Mesothelial cell of epicardium (in vitro differentiated cells): Measurements from ENCODE around the gene UBAP2L. TPM values are rescaled to one million over a fixed set of nuclear protein-coding genes. Genes with fewer than 3 reads are reported as not detected.
"Not testable (repeated sequence)": the region's sequence is repeated elsewhere in the genome, so short reads cannot be mapped to it uniquely, and the experiment has no call there.

ENCODE experiments used
- DNase-seq, 2 experiments: peaks; one replicate each; pipeline ENCODE4 v3.0.0; 2021; ENCODE audit warnings: low spot score in 2 of 2; ENCODE audit not compliant: unreplicated experiment in 2 of 2
- H3K27ac Mint-ChIP-seq: 2 replicates; pipeline ENCODE4 v1.8.0; 2021; ENCODE audit warnings: mixed read lengths
- H3K27me3 Mint-ChIP-seq: 2 replicates; pipeline ENCODE4 v1.8.0; 2021; ENCODE audit warnings: low read depth, mixed read lengths
- H3K36me3 Mint-ChIP-seq: 2 replicates; pipeline ENCODE4 v1.8.0; 2021; ENCODE audit warnings: mixed read lengths
- H3K4me1 Mint-ChIP-seq: 2 replicates; pipeline ENCODE4 v1.8.0; 2021; ENCODE audit warnings: mixed read lengths
- H3K4me3 Mint-ChIP-seq: 2 replicates; pipeline ENCODE4 v1.8.0; 2021; ENCODE audit warnings: mild to moderate bottlenecking, moderate library complexity, mixed read lengths
- H3K9me3 Mint-ChIP-seq: 2 replicates; pipeline ENCODE4 v1.8.0; 2021; ENCODE audit warnings: mixed read lengths
- CTCF ChIP-seq: fragments of 200-600 bp; sonication (generic); IDR thresholded peaks from one replicate; pipeline ENCODE4 v1.5.0; 2021; ENCODE audit warnings: antibody characterized with exemption; ENCODE audit not compliant: unreplicated experiment
- total RNA-seq: library from RNA; stranded (reverse); gene quantifications from 3 replicates; pipeline ENCODE4 v1.2.1, GENCODE V29; 2021

Gene UBAP2L
- total RNA-seq, 1 donor from 2014 or later: 265 TPM

- peaks cover 20% of the 10 kb centered on the region for H3K4me1 Mint-ChIP-seq
- peaks cover 9% of the 10 kb centered on the region for H3K27me3 Mint-ChIP-seq
- no peak for DNase-seq
- no peaks in the 10 kb centered on the region for H3K9me3 Mint-ChIP-seq
- H3K4me3 Mint-ChIP-seq: no peak overlapping the region
- H3K27ac Mint-ChIP-seq: no peak overlapping the region
- no peak for TF ChIP-seq CTCF
- H3K36me3 Mint-ChIP-seq: no peaks in the 10 kb centered on the region
Measured at GRCh38 chr1:154192476-154192875, 28.3 kb upstream of the UBAP2L start.

GRCh38 chr1:154193821-154194220 is 26.9 kb upstream of the UBAP2L start:
- H3K9me3 Mint-ChIP-seq: no peaks in the 10 kb centered on the region
- peaks cover 24% of the 10 kb centered on the region for H3K4me1 Mint-ChIP-seq
- H3K27ac Mint-ChIP-seq: no peak overlapping the region
- no peak for DNase-seq
- H3K36me3 Mint-ChIP-seq: no peaks in the 10 kb centered on the region
- no peak overlapping the region for H3K4me3 Mint-ChIP-seq
- no peak for TF ChIP-seq CTCF
- H3K27me3 Mint-ChIP-seq: peaks cover 9% of the 10 kb centered on the region

- Mint-ChIP-seq H3K27me3 (peaks cover 3% of the 10 kb centered on the region), H3K27ac (no peak overlapping the region), H3K36me3 (no peaks in the 10 kb centered on the region), H3K9me3 (no peaks in the 10 kb centered on the region), H3K4me3 (no peak overlapping the region), H3K4me1 (peaks cover 19% of the 10 kb centered on the region)
- peak; percentile 64 for TF ChIP-seq CTCF
- DNase-seq: no peak
Measured at GRCh38 chr1:154198756-154199562, 21.8 kb upstream of the UBAP2L start.

GRCh38 chr1:154199563-154199879 is 21.2 kb upstream of the UBAP2L start:
- H3K27me3 Mint-ChIP-seq: no peaks in the 10 kb centered on the region
- no peak for TF ChIP-seq CTCF
- H3K36me3 Mint-ChIP-seq: no peaks in the 10 kb centered on the region
- no peak overlapping the region for H3K27ac Mint-ChIP-seq
- H3K9me3 Mint-ChIP-seq: no peaks in the 10 kb centered on the region
- DNase-seq: no peak
- H3K4me3 Mint-ChIP-seq: no peak overlapping the region
- H3K4me1 Mint-ChIP-seq: peaks cover 19% of the 10 kb centered on the region

- H3K4me1 Mint-ChIP-seq, H3K4me3 Mint-ChIP-seq, H3K27me3 Mint-ChIP-seq, H3K9me3 Mint-ChIP-seq, H3K27ac Mint-ChIP-seq, DNase-seq: not testable (repeated sequence)
- H3K36me3 Mint-ChIP-seq: peaks cover 34% of the 10 kb centered on the region
Measured at GRCh38 chr1:154205778-154206177, 15.0 kb upstream of the UBAP2L start.

GRCh38 chr1:154206196-154206595 is 14.6 kb upstream of the UBAP2L start, which contains the start of gene CFAP141:
CFAP141 (minus strand) TSS chr1:154206333; CDS start chr1:154206307, 26 bp downstream.
- no peak for DNase-seq
- no peak for TF ChIP-seq CTCF
- Mint-ChIP-seq H3K36me3 (peaks cover 34% of the 10 kb centered on the region), H3K4me1 (no peaks in the 10 kb centered on the region), H3K9me3 (no peaks in the 10 kb centered on the region), H3K27ac (peak within 1 kb of the TSS; percentile 49), H3K27me3 (no peaks in the 10 kb centered on the region), H3K4me3 (no peak within 1 kb of the TSS)
